Left colon (tissue), 2 donors: Measurements from ENCODE around the gene LEFTY1. TPM values are rescaled to one million over a fixed set of nuclear protein-coding genes. Genes with fewer than 3 reads are reported as not detected.
A peak's percentile ranks its signal among the peaks of the same experiment; 100 is the strongest.

Source experiments
- ATAC-seq: fragments of 200-7000 bp; cut with Tn5 transposase; one replicate; pipeline ENCODE4 v1.9.1; 2020; ENCODE audit warnings: mild to moderate bottlenecking, moderate library complexity
- DNase-seq, 2 donors: peaks; one replicate each; pipeline ENCODE4 v3.0.0-alpha.2; 2020
- intact Hi-C, 2 donors: fragments of 100-400 bp; cut with DNase I in 1 of 2; cut with micrococcal nuclease in 1 of 2; formaldehyde crosslinking; loops; one replicate each; pipeline versions ENCODE4 v1.11.2 to v1.14.0; 2022; cut with DNase I, micrococcal nuclease
- total RNA-seq, 2 donors: library from RNA; stranded (reverse); fragmentation: NEBNext Ultra II Directional; extraction: Animal tissue kit (Norgen Biotek cat#: 25700); gene quantifications; one replicate each; pipeline ENCODE4 v1.2.1, GENCODE V29; 2021
- donor health status: DM: no; HTN: no; CAD: no.
- donor health status: DM: yes; HTN: yes; CAD: no.

Gene LEFTY1
- total RNA-seq, 2 donors from 2014 or later, result 106 to 385 TPM

DNA sequence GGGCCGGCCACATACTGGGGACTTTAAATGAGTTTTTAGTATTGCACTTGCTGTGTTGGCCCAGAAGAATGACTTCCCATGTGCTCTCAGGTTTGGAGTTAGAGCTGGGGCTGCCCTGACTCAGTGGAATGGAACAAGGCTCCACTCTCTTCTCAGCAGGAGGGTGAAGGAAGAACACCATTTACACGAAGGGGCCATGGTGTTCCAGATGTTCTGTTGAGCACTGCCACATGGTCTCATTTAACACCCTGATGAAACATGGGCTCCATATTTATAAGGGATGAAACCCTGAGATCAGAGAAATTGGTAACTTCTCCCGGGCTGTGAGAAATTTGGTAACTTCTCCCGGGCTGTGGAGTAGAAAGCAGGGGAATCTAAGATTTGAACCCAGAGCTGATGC lies 29.3 kb upstream of the LEFTY1 start:
- no peak for DNase-seq
- ATAC-seq, result no peak
- intact Hi-C loops, result loop anchor here in 1 of 2 donors (10.0 kb wide), 1 partner anchor 443 kb away; no protein-coding TSS in a partner anchor

DNA sequence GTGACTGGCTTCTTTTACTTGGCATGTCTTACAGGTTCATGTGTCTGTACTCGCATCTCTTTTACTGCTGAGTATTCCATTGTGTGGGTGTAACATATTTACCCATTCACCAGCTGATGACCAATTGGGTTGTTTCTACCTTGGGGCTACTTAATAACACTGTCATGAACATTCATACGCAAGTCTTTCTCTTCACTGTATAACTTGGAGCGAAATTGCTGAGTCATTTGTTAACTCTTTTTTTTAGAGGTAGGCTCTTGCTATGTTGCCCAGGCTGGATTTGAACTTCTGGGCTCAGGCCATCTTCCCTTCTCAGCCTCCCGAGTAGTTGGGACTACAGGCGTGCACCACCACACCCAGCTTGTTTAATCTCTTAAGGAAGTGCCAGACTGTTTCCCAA lies 28.6 kb upstream of the LEFTY1 start:
- no peak for ATAC-seq

DNA sequence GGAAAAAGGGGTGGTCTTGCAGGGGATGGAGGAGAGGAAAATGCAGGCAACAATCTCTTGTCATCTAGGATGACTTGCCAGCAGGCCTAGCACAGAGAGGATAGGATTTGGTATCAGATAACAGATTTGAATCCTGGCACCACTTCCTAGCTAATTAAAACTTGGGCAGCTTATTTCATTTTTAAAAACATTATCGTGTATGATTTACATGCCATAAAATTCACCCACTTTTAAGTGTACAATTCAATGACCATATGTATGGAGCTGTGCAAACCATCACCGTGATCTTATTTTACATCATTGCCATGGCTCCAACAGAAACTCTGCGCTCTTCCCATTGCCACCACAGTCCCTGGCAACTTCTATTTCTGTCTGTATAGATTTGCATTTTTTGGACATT lies 28.2 kb upstream of the LEFTY1 start:
- ATAC-seq, result no peak
- no peak for DNase-seq
- intact Hi-C loops, result loop anchor here in 1 of 2 donors (10.0 kb wide), 1 partner anchor 442 kb away; no protein-coding TSS in a partner anchor

More for the DNA sequence above, 28.6 kb upstream of the LEFTY1 start:
- DNase-seq, result no peak
- intact Hi-C loops, result loop anchor here in 1 of 2 donors (10.0 kb wide), 1 partner anchor 443 kb away; no protein-coding TSS in a partner anchor

DNA sequence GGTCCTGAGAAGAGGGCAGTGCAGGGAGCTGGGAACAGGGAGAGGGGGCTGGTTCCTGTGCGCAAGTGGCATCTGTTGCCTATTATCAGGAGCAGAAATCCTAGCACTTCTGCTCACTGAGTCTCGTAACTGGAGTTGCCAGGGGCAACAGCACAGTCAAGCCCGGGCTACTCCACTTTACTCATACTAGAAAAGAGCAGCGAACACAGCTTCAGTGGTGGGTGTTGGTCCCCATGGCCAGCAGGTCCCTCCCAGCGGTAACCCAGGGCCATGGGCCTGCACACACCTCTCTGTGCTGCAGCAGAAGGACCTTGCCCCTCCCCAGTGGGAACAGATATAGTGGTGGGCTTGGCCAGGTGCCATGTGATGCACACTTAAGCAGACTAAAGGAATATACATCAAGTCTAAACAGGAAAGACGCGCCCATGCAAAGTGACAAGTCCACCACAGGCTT lies 26.6 kb upstream of the LEFTY1 start:
- DNase-seq, result no peak
- intact Hi-C loops, result loop anchor here in 1 of 2 donors (10.0 kb wide), 1 partner anchor 441 kb away; no protein-coding TSS in a partner anchor
- no peak for ATAC-seq

DNA sequence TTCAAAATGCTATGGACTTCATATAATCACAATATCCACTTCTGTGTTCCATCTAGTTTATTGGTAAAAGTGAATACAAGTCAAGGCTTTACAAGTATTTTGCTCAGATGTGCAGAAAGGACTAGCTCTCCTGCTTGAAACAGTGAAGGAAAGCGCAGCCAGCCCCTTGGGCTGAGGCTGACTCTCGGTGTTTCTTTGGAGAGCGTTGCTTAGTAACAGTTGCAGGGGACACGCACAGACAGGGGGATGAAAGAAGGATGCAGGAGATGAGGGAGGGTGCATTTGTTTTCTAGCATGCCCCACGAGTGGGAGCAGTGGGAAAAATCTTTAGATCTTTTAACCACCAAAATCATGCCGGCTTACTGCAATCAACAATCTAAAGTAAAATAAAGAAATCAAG lies 26.0 kb upstream of the LEFTY1 start:
- intact Hi-C loops, result loop anchor here in 1 of 2 donors (10.0 kb wide), 1 partner anchor 440 kb away; no protein-coding TSS in a partner anchor

DNA sequence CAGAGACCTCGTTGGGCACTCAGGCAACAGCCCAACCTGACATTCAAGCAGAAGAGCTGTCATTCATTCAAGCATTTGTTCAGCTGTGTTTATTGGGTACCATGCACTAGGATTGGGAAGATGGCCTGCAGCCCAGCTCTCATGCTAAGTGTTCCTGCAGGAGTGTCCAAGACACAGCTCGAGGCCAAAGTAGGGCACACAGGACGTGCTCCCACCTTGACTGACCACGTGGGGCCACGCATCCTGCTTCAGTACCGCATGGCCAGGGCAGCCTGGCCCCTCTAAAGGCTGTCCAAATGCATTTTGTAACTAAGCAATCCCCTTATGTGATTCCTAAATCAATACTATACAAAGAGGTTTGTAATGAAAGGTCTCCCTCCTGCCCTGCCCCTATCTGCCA lies 25.4 kb upstream of the LEFTY1 start:
- no peak for ATAC-seq
- intact Hi-C loops, result loop anchor here in 1 of 2 donors (10.0 kb wide), 1 partner anchor 440 kb away; no protein-coding TSS in a partner anchor
- no peak for DNase-seq

More for the DNA sequence above, 26.0 kb upstream of the LEFTY1 start:
- ATAC-seq (no peak), DNase-seq (no peak)

DNA sequence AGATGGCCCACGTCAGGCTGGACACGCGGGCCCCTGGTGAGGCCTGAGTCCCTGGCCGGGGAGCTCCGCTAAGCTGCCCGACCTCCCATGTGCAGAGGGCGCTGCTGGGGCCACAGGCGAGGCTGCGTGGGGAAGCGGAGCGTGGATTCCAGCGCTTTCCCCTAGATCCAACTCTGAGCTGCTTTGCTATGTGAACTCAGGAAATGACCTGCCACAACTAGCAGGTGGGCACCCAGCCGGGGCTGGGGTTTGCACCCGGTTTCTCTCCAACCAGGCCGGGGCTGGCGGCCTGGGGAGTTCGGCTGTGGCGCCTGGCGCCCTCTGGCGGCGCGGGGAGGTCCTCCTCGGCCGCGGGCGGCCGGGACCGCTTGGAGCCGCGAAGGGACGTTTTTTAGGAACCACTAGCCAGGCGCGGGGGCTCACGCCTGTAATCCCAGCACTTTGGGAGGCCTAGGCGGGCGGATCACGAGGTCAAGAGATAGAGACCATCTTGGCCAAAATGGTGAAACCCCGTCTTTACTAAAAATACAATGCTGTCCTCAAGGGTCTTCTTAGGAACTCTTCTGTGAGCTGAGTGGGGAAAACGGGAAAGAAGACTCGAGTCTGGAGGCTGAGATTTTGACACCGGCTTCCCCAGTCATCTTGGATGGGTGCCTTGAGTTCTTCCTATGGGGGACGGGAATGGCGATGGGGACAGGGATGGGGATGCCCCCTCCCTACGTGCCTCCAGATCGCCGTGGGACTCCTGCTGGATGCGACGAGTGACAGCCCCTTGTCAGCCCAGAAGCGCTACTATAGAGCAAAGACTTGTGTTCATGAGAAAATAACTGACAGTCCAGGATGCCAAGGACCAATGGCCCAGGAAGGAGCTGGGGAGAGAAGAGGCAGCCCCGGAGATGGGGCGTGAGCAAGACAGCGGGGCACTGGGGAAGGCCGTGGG lies 22.5 kb upstream of the LEFTY1 start:
- ATAC-seq, result peak; percentile 82
- intact Hi-C loops, result loop anchor here in 1 of 2 donors (10.0 kb wide), 1 partner anchor 437 kb away; no protein-coding TSS in a partner anchor
- DNase-seq, result peak; percentile 52 to 80

DNA sequence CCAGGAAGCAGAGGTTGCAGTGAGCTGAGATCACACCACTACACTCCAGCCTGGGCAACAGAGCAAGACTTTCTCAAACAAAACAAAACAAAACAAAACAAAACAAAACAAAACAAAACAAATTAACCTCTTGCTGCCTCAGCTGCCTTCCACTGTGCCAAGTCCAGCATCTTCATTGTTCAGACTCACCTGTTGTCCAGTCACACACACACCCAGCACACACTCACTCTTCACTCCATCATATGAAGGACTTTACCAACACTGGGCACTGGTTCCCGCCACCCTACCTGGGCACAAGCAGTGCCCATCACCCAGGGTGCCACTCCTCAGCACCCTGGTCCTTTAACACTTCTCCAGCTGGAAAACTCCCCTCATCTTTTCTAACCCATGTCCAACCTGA lies 20.5 kb upstream of the LEFTY1 start:
- DNase-seq, result no peak
- ATAC-seq, result no peak
- intact Hi-C loops, result no loop called here

DNA sequence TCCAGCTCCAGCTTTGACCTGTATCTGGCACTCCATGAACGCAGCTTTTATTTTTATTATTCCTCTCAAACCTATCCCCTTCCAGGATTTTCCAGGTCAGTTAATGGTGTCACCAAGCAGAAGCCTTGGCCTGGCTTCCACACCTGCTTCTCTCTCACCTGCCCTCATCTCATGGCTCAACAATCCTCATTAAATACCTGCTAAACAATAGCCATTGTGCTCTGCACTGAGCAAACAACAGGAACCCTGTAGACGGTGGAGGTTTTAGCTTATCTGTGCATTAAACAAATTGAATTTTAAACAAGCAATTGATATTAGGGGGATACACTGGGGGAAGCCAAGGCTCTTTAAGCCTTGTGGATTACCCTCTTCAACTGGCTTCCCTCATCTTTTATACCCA lies 19.8 kb upstream of the LEFTY1 start:
- intact Hi-C loops, result no loop called here
- ATAC-seq (peak; percentile 64), DNase-seq (no peak)

DNA sequence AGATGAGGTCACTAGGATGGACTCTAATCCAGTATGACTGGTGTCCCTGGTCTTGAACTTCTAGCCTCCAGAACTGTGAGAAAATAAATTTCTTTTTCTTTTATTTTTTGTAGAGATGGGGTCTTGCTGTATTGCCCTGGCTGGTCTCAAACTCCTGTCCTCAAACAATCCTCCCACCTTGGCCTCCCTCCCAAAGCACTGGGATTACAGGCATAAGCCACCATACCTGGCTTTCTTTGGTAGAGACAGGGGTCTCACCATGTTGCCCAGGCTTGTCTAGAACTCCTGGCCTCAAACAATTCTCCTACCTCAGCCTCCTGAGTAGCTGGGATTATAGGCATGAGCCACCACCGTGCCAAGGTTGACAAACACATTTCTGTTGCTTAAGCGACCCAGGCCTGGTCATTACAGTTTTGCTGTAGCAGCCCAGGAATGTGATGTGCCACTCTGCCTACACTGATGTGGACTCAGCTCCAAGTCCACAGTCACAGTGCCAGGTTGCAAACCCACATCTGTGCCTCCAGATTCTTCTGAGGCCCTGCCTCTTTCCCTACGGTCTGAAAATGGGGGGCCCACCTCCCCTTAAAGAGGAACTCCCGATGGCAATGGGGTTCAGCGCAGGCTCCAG lies 19.2 kb upstream of the LEFTY1 start:
- intact Hi-C loops, result no loop called here
- DNase-seq, result no peak
- ATAC-seq, result no peak

DNA sequence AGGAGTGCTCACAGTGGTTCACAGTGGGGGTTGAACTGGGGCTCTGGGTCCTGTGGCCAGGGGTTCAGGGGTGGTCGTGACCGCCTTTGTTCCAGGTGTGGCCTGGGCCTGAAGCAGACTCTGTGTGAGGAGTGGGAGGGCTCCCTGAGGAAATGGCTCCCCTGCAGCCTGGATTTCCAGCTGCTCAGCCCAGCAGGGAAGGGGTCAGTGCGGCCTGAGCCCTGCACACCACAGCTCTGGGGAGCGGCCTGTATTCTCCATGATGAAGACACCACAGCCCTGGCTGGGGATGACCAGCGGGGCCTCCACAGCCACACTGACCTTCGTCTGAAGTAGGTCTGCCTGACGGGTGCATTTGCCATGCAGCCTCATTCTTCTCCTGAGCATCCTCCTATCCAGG lies 18.4 kb upstream of the LEFTY1 start:
- ATAC-seq (no peak), DNase-seq (no peak)
- intact Hi-C loops, result no loop called here

DNA sequence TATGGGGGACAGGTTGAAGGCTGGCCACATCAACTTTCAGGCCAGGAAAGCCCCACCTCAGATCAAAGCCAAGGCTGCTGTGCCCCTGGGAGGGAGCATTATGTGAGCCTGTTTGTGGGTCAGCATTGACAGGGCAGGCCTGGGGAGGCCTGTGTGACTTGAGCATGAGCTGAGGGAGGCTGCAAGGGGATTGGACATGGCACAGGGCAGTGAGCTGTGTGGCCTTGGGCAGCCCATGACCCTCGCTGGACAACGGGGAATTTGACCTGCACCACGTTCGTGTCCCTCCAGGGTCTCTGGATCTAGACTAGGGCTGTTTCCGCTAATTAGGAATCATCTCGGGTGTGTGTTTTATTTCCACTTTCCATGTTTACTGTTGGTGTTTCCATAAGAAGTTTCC lies 17.5 kb upstream of the LEFTY1 start:
- no peak for ATAC-seq
- DNase-seq, result no peak
- intact Hi-C loops, result no loop called here

DNA sequence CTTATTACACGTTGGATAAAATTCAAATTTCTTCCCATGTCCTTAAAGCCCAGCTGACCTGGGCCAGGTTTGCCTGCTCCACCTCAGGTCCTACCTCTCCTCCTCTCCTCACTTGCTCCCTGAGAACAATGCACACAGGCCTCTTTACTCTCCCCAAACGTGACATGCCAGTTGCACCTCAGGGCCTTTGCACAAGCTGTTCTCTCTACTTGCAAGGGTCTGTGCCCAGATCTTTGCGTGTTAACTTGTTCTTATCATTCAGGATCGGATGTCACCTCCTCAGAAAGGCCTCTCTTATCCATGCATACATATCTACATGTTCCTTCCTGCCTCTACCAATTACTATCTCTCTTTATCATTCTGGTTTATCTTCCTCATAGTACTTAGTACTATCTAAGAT lies 14.7 kb upstream of the LEFTY1 start:
- intact Hi-C loops, result no loop called here
- no peak for DNase-seq
- ATAC-seq, result no peak

DNA sequence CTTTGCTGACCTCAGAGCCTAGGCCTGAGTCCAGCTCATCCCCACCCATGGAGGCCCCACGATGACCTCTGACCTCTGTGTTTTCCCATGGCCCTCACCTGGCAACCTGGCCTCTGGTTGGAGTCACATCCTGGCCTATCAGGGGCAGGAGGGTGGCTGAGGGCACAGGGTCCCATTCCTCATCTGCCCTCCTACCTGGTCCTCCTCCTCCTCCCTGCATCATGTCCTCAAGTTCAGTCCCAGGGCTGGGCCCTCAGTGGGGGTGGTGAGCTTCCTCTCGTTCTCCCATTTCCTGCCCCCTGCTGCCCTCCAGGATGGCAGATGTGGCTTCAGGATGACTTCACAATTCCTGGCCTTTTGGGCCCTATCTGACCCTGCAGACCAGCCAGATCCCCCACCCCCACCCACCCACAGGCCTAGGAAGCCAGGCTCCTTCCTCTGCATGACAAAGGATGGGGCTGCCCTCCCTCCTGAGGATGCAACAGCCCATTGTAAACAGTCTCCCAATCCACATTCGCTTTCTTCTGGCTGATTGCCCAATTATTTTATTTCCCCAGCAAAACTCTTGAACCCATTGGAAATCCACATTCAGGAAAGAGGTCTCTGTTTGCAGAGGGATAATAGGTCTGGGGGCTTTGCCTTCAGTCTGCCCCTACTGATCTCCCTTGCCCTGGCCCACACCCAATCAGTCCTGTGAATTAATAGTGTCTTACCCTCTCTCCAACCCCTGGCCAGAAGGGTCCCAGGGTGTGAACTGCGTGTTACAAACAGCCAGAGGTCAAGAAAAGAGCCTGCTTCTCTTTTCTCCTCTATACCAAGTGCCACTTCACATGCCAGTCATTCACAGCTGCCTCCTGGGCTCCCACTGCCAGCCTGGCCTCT lies 10.3 kb upstream of the LEFTY1 start:
- intact Hi-C loops, result no loop called here
- DNase-seq, result peak in 1 of 2 donors; percentile 6
- no peak for ATAC-seq

DNA sequence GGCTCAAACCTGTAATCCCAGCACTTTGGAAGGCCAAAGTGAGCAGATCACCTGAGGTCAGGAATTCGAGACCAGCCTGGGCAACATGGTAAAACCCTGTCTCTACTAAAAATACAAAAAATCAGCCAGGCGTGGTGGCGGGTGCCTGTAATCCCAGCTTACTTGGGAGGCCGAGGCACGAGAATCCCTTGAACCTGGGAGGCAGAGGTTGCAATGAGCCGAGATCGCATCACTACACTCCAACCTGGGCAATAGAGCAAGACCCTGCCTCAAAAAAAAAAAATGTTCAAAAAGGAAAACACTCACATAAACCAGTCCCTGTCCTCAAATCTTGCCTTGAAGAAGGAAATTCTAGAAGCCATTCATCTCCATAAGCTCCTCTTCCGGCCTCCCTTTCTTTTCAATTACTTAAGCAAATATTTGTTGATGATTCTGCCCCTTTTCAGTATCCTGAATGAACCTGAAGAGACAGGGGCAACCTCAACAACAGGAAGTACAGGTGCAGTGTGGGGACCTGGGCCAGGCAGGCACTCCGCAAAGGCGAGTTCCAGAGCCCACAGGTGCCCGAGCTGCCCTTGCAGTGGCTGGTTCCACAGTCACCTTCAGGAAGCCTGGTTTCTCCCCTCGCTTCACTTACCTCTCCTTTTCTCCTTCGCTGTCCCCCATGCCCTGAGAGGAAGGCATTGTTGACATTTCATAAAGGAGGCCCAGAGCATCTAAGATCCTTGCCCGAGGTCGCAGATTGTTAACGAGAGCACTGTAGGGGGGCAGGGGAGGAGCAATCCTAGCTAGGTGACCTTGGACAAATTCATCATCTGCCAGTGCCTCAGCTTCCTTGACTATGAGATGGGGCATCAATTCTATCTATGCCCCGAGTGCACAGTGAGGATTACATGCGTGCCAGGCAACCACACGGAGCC lies 8.9 kb upstream of the LEFTY1 start:
- peak in 1 of 2 donors; percentile 49 for DNase-seq
- ATAC-seq, result peak; percentile 48
- intact Hi-C loops, result no loop called here

DNA sequence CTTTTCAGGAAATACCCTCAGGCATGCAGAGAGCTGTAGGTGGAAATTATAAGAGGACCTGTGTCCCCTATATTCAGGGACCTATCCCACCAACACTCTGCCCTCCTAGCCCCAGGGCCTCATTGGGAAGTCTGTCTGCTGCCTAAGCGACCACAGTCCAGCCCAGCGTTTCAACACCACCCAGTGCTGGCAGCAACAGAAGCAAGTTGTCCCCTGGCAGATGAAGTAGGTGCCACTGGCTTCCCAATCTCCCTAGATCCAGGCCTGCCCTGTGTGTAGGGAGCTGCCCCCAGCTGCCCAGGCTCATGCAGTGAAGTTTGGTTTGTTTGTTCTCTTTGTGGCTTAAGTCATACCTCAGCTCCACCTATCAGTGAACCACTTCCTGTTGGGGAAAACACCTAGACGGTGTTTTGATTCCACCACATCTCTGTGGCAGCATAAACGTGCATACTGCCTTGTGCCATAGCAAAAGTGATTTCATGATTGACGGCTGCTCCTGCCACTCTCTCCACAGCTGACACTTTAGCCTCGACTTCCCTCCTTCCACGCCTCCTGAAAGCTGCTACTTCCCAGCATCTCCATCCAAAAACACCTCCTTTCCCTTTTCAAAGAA lies 8.1 kb upstream of the LEFTY1 start:
- DNase-seq (peak; percentile 64 to 74), ATAC-seq (peak; percentile 96)
- intact Hi-C loops, result no loop called here

DNA sequence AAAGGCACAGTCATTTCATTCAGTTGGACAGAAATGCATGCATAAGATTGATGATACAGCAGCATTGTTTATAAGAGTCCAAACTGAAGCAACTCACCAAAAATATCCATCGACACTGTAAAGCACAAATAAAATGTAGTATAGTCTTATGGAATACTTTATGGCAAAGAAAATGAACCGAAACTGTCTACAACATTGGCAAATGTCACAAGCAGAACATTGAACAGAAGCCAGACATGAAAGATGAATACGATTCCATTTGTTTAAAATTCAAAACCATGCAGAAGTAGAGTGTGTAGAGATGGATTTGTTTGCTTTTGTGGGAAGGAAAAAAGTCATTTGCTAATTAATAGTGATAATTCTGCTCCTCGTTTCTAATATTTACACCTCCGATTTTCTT lies 7.5 kb upstream of the LEFTY1 start:
- no peak for ATAC-seq
- intact Hi-C loops, result no loop called here
- DNase-seq, result no peak
